HG02970 (cell line): Measurements from ENCODE around the gene CD58.

Experiments
- ATAC-seq: cut with Tn5 transposase; IDR thresholded peaks from one replicate; pipeline ENCODE4 v1.9.1; 2021; ENCODE audit warnings: mild to moderate bottlenecking, moderate library complexity, moderate number of reproducible peaks; ENCODE audit not compliant: unreplicated experiment, low FRiP score

CD58 gene

GRCh38 chr1:116476321-116476720 lies 94.5 kb downstream of the CD58 start:
- no peak for ATAC-seq

- ATAC-seq = no peak
Observed at GRCh38 chr1:116475850-116476218, 95.0 kb downstream of the CD58 start.

- no peak for ATAC-seq
Observed at GRCh38 chr1:116474921-116475849, 95.6 kb downstream of the CD58 start.

- no peak for ATAC-seq
Observed at GRCh38 chr1:116472431-116472961, 98.3 kb downstream of the CD58 start.

GRCh38 chr1:116471241-116471640 lies 99.6 kb downstream of the CD58 start:
- no peak for ATAC-seq

- ATAC-seq = no peak
Observed at GRCh38 chr1:116470671-116471070, 100.2 kb downstream of the CD58 start.

- ATAC-seq = no peak
Observed at GRCh38 chr1:116466810-116467557, 103.8 kb downstream of the CD58 start.

- ATAC-seq = no peak
Observed at GRCh38 chr1:116465845-116466685, 104.8 kb downstream of the CD58 start.

GRCh38 chr1:116465477-116465844 lies 105.4 kb downstream of the CD58 start:
- ATAC-seq = no peak
